Measurements from ENCODE around the gene ZNF197. TPM values are rescaled to one million over a fixed set of nuclear protein-coding genes. Genes with fewer than 3 reads are reported as not detected.

ZNF197 gene
- total and polyA plus RNA-seq, 2 experiments from 2014 or later = 5.6 to 18.9 TPM

GRCh38 chr3:44685128-44685800, 60.4 kb downstream of the ZNF197 start:
- Histone ChIP-seq H3F3A (replicated peaks; ENCODE audit: low read depth) (no peaks in the 10 kb centered on the region), H2AFZ (peak overlapping the region; percentile 94), H4K20me1 (replicated peaks; ENCODE audit: insufficient read depth) (no peaks in the 10 kb centered on the region; the same call in 1 of the 2 replicates), H3K27me3 (ENCODE audit: insufficient read depth) (no peaks in the 10 kb centered on the region), H3K4me3 (peak overlapping the region; percentile 72), H3K27ac (ENCODE audit: low read depth) (no peak overlapping the region), H3K4me1 (ENCODE audit: insufficient read depth) (0 out of 2 replicates have a peak, but pooled peaks cover 3% of the 10 kb centered on the region), H3K36me3 (ENCODE audit: insufficient read depth) (no peaks in the 10 kb centered on the region), H3K4me2 (peak overlapping the region; percentile 88), H3K9me2 (ENCODE audit: insufficient read depth) (0 out of 2 replicates have a peak, but pooled peaks cover 22% of the 10 kb centered on the region), H3K79me2 (replicated peaks; ENCODE audit: insufficient read depth) (no peaks in the 10 kb centered on the region)
- Mint-ChIP-seq H3K4me1 (peaks cover 3% of the 10 kb centered on the region), H3K4me3 (peak overlapping the region; percentile 81), H3K36me3 (ENCODE audit: low read depth) (peaks cover 57% of the 10 kb centered on the region), H3K9me3 (peaks cover 79% of the 10 kb centered on the region), H3K27ac (no peak overlapping the region), H3K27me3 (ENCODE audit: insufficient read depth, low read depth, poor library complexity) (no peaks in the 10 kb centered on the region)
- DNase-seq (ENCODE audit: low spot score) (peak; percentile 97), ATAC-seq (peak; percentile 100)
- no peak for TF ChIP-seq STAT1 (IDR thresholded peaks at IDR 0.05; ENCODE audit: unreplicated experiment)
- TF ChIP-seq POLR2AphosphoS5 (IDR thresholded peaks at IDR 0.05; ENCODE audit: low read depth) = peak; percentile 75
- TF ChIP-seq, protein P1, sequence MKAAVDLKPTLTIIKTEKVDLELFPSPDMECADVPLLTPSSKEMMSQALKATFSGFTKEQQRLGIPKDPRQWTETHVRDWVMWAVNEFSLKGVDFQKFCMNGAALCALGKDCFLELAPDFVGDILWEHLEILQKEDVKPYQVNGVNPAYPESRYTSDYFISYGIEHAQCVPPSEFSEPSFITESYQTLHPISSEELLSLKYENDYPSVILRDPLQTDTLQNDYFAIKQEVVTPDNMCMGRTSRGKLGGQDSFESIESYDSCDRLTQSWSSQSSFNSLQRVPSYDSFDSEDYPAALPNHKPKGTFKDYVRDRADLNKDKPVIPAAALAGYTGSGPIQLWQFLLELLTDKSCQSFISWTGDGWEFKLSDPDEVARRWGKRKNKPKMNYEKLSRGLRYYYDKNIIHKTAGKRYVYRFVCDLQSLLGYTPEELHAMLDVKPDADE (IDR thresholded peaks at IDR 0.05) = 0 out of 2 replicates have a peak, but pooled peaks have one; percentile 49

DNA sequence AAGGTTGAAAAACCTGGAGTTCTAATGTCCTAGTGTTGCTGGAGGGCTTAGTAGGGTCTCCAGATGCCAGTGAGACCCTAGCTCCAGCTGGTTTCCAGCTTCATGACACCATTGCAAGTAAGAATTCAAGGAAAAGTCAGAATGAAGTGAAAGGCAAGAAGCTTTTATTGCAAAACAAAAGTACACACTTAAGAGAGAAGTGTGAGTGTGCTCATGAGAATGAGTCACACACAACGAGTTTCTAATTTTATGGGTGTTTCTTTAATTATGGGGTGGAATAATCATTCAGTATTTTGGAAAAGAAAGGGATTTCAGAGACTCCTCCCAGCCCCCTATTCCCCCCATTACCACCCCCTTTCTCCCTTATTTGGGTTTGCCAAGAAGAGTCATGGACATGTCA, 63.1 kb downstream of the ZNF197 start:
- Histone ChIP-seq H3K9me2 (ENCODE audit: insufficient read depth) (0 out of 2 replicates have a peak, but pooled peaks cover 27% of the 10 kb centered on the region), H3K4me1 (ENCODE audit: insufficient read depth) (0 out of 2 replicates have a peak, but pooled peaks cover 3% of the 10 kb centered on the region), H3K4me3 (no peak overlapping the region), H3K36me3 (ENCODE audit: insufficient read depth) (no peaks in the 10 kb centered on the region), H3K4me2 (no peak overlapping the region), H2AFZ (no peak overlapping the region), H3K27me3 (ENCODE audit: insufficient read depth) (no peaks in the 10 kb centered on the region), H3F3A (replicated peaks; ENCODE audit: low read depth) (no peaks in the 10 kb centered on the region), H4K20me1 (replicated peaks; ENCODE audit: insufficient read depth) (no peaks in the 10 kb centered on the region; the same call in 1 of the 2 replicates), H3K79me2 (replicated peaks; ENCODE audit: insufficient read depth) (no peaks in the 10 kb centered on the region), H3K27ac (ENCODE audit: low read depth) (no peak overlapping the region)
- ATAC-seq = no peak
- H3K4me3 Mint-ChIP-seq = no peak overlapping the region
- DNase-seq (ENCODE audit: low spot score) = no peak
- H3K27me3 Mint-ChIP-seq (ENCODE audit: insufficient read depth, low read depth, poor library complexity) = no peaks in the 10 kb centered on the region
- peaks cover 3% of the 10 kb centered on the region for H3K4me1 Mint-ChIP-seq
- H3K9me3 Mint-ChIP-seq = peaks cover 74% of the 10 kb centered on the region
- peaks cover 35% of the 10 kb centered on the region for H3K36me3 Mint-ChIP-seq (ENCODE audit: low read depth)
- no peak overlapping the region for H3K27ac Mint-ChIP-seq
- no peak for TF ChIP-seq ZNF114 (CRISPR knock-in tag; IDR thresholded peaks at IDR 0.05)
- TF ChIP-seq STAT1 (IDR thresholded peaks at IDR 0.05; ENCODE audit: unreplicated experiment) = no peak
- no peak for TF ChIP-seq NANOG (IDR thresholded peaks at IDR 0.05; ENCODE audit: borderline replicate concordance)
- TF ChIP-seq, protein P1 (IDR thresholded peaks at IDR 0.05) = no peak
- TF ChIP-seq ZNF331 (CRISPR knock-in tag; IDR thresholded peaks at IDR 0.05; ENCODE audit: low read depth) = no peak
- TF ChIP-seq, protein P2, sequence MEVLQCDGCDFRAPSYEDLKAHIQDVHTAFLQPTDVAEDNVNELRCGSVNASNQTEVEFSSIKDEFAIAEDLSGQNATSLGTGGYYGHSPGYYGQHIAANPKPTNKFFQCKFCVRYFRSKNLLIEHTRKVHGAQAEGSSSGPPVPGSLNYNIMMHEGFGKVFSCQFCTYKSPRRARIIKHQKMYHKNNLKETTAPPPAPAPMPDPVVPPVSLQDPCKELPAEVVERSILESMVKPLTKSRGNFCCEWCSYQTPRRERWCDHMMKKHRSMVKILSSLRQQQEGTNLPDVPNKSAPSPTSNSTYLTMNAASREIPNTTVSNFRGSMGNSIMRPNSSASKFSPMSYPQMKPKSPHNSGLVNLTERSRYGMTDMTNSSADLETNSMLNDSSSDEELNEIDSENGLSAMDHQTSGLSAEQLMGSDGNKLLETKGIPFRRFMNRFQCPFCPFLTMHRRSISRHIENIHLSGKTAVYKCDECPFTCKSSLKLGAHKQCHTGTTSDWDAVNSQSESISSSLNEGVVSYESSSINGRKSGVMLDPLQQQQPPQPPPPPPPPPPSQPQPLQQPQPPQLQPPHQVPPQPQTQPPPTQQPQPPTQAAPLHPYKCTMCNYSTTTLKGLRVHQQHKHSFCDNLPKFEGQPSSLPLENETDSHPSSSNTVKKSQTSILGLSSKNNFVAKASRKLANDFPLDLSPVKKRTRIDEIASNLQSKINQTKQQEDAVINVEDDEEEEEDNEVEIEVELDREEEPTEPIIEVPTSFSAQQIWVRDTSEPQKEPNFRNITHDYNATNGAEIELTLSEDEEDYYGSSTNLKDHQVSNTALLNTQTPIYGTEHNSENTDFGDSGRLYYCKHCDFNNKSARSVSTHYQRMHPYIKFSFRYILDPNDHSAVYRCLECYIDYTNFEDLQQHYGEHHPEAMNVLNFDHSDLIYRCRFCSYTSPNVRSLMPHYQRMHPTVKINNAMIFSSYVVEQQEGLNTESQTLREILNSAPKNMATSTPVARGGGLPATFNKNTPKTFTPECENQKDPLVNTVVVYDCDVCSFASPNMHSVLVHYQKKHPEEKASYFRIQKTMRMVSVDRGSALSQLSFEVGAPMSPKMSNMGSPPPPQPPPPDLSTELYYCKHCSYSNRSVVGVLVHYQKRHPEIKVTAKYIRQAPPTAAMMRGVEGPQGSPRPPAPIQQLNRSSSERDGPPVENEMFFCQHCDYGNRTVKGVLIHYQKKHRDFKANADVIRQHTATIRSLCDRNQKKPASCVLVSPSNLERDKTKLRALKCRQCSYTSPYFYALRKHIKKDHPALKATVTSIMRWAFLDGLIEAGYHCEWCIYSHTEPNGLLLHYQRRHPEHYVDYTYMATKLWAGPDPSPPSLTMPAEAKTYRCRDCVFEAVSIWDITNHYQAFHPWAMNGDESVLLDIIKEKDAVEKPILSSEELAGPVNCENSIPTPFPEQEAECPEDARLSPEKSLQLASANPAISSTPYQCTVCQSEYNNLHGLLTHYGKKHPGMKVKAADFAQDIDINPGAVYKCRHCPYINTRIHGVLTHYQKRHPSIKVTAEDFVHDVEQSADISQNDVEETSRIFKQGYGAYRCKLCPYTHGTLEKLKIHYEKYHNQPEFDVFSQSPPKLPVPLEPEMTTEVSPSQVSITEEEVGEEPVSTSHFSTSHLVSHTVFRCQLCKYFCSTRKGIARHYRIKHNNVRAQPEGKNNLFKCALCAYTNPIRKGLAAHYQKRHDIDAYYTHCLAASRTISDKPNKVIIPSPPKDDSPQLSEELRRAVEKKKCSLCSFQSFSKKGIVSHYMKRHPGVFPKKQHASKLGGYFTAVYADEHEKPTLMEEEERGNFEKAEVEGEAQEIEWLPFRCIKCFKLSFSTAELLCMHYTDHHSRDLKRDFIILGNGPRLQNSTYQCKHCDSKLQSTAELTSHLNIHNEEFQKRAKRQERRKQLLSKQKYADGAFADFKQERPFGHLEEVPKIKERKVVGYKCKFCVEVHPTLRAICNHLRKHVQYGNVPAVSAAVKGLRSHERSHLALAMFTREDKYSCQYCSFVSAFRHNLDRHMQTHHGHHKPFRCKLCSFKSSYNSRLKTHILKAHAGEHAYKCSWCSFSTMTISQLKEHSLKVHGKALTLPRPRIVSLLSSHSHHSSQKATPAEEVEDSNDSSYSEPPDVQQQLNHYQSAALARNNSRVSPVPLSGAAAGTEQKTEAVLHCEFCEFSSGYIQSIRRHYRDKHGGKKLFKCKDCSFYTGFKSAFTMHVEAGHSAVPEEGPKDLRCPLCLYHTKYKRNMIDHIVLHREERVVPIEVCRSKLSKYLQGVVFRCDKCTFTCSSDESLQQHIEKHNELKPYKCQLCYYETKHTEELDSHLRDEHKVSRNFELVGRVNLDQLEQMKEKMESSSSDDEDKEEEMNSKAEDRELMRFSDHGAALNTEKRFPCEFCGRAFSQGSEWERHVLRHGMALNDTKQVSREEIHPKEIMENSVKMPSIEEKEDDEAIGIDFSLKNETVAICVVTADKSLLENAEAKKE (CRISPR knock-in tag; IDR thresholded peaks at IDR 0.05) = no peak
- no peak for TF ChIP-seq EZH2phosphoT487 (IDR thresholded peaks at IDR 0.05; ENCODE audit: unreplicated experiment)

Data from GM23338 (cell line).